Glomerular visceral epithelial cell (primary cell): ENCODE data around the gene GAREM1.

Experiments used
- DNase-seq: peaks from one replicate; pipeline ENCODE4 v3.0.0-alpha.2; 2016; ENCODE audit errors: extremely low spot score

Gene GAREM1

DNA sequence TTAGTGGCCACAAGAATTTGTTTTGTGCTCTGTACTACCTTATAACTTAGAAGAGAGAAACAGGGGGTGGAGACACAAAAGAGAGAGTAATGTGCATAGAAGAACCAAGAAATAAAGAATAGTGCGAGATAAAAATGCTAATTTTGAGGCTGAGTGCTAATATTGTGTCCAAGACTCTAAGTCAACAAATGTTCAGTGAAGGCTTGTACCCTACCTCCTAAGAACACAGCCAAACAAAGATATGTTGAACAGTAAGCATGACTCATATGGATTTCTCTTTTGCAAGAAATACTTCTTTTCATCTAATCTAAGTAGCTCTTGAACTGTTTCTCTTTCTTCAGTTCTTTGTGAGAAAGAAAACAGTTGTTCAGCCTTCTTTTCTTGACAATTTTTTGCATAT, 45.2 kb downstream of the GAREM1 start:
- DNase-seq, result no peak

GRCh38 chr18:32424696-32425095, 46.0 kb downstream of the GAREM1 start:
- DNase-seq, result no peak

DNA sequence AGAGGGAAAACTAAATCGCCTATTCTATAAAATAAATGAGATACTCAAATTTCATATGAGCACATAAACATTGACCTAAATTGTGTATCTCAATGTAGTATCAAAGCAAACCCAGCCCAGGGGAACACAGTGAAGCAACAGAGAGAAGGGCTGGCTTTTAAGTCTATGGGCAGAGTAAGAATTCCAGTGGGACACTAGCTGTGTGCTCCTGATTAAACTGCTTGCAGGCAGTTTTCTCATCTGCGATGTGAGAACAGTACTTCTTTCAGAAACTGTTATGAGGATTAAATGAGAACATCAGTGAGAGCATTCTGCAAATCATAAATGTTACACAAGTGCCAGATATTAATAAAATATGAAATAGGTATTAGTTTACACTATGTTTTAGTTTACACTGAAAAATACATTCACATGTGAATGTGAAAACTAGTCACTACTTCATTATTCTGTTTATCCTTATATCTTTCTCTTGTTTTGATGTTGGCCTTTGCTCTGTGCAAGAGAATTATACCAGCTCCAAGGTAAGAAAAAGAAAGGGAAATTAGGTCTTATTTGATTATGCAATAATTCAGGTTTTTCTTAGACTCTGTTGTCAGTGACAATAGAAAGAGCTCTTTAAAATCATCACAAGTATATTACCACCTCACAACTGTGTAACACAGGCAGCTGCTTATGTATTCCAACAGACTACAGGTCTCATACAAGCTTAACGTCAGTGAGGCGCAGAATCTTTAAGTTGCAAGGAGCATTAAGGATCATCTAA, 47.5 kb downstream of the GAREM1 start:
- DNase-seq, result no peak

GRCh38 chr18:32422201-32422600, 48.5 kb downstream of the GAREM1 start:
- no peak for DNase-seq

GRCh38 chr18:32420084-32420750, 50.5 kb downstream of the GAREM1 start:
- DNase-seq, result no peak

DNA sequence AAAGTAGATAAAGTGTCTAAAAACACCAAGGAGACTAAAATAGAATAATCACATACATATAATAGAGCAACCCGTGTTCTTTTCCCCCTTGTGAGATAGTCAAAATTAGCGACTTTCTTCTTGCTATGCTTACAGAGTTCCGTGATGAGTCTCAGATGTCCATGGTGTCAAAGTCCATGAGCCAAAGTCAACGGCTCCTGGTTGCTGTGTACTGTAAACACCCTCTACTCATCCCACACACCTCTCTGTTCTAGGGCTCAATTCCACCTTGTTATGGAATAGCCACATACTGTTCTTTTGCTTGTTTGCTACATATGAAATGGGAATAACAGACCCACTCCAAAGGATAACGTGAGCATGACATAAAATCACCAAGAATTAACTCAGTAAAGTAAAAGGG, 52.5 kb downstream of the GAREM1 start:
- no peak for DNase-seq

DNA sequence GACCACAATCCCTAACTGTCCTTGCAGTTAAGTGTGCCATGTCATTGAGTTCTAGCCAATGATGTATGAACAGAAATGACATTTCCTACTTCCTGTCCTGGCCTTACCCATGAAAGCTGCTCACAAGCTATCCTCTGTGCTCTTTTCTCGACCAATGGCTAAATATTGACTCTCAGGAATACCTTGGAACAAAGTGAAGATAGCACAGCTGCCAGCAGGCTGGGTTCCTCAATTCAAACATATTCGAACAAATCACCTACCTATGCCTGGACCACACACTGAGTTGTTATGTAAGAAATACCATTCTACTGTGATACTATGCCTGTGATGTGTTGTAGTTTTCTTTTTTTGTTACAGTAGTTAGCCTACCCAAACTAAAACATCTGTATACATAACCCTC, 65.1 kb downstream of the GAREM1 start:
- DNase-seq, result no peak

- DNase-seq, result no peak
These were observed 69.1 kb downstream of the GAREM1 start for GRCh38 chr18:32401621-32402020.

DNA sequence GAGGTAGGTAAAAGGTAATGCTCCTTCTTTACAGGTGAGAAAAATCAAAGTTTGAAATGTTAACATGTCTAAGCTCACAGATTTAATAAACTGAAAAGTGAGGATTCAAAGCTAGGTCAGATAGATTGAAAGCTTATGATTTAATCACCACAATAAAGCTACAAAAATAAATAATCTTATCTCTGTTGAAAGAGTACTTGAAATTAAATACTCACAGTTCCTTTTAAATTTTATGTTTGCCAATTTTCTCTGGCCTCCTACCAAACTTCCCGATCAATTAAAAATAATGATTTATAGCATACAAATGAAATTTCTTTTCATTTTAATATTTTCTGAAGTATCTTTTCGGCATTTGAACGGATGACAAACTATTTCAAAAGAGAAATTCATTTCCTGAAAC, 77.3 kb downstream of the GAREM1 start:
- no peak for DNase-seq

DNA sequence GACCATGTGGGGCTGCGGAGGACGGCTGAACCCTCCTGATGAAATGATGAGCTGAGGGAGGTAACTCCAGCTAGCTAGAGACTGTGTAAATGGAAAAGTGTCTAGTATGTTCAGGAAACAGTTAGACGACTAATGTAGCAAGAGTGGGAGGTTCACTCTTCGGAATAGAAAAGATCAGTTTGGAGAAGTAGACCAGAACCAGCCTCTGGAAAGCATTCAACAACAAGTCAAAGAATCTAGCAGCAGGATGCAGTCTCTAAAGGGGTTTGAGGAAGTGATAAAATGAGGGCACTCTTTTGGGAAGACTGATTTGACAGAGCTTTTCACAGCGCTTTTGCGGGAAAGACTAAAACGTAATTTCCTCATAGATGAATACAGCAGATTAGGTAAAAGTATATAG, 79.6 kb downstream of the GAREM1 start:
- no peak for DNase-seq

DNA sequence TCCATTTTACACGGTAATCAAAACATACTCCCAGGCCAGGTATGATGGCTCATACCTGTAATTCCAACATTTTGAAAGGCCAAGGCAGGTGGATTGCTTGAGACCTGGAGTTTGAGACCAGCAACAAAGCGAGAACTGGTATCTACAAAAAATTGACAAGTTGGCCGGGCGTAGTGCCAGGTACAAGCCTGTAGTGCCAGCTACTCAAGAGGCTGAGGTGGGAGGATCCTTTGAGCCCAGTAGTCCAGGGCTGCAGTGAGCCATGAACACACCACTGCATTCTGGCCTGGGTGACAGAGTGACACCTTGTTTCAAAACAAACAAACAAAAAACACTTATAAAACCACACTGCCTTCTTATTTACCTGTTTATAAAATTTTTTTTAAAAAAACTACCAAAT, 80.8 kb downstream of the GAREM1 start:
- no peak for DNase-seq

GRCh38 chr18:32389191-32389590, 81.5 kb downstream of the GAREM1 start:
- no peak for DNase-seq

DNA sequence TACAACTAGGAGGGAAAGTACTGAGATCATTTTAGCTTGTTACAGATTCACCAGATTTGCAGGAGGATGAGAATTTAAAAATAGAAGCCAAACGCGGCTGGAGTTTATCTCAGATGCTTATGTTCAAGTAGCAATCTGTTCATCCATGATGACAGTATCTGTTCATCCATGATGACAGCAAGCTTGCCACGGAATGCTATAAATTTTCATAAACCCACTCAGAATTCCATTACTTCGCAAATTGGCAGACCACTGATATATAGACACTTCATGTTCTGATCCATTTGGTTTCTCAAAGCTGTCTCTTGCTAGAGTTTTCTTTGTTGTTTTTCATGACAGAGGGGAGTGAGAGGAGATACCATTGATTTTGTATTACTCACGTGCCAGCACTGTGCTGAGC, 84.2 kb downstream of the GAREM1 start:
- no peak for DNase-seq

GRCh38 chr18:32383050-32383819, 87.4 kb downstream of the GAREM1 start:
- peak; percentile 42 for DNase-seq

DNA sequence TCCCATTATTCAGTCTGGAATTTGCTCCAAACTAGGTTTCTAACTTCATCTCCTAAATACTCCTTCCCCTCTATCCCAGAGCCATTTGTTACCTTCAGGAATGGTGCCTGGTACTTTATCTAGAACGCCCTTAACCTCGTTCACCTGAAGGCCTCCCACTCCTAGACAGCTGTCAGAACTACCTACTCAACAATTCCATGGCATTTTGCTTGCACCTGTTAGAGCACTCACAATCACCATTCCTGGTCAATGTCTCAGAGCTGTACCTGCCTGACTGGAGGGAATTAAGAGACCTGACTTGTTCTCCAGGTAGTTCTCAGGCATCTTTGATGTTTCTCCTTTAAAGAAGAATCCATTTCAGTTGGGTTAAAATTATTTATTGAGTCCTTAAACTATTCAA, 88.9 kb downstream of the GAREM1 start:
- no peak for DNase-seq

DNA sequence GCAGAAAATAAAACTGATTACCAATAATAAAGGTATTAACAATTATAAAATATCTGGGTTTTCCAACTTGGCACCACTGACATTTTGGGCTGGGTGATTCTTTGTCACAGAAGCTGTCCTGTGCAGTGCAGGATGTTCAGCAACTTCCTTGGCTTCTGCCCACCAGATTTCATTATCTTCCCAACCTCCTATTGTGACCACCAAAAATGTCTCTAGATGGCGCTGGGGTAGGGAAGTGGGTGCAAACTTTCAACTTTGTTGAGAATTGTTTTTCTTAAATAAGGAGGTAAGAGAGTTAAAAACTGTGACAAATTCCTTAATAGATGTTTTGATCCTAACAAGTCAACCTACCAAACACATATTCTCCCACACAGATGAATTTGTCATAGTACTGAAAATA, 90.1 kb downstream of the GAREM1 start:
- DNase-seq, result no peak

DNA sequence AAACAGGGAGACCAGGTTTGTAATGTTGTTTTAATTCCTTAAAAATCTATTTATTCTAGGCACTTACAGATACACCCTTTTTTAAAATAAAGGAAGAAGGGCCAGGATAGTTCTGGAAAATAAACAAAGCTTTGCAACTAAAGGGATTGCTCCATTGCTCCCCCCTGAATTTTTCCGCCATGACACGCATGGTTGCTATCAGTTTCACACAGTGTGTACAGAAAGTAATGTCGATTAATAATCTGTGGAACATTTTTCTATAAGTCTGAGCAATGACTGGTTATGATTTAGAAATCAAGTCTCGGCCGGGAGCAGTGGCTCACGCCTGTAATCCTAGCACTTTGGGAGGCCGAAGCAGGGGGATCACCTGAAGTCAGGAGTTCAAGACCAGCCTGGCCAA, 90.8 kb downstream of the GAREM1 start:
- DNase-seq, result no peak

- no peak for DNase-seq
These were observed 92.0 kb downstream of the GAREM1 start for GRCh38 chr18:32378705-32379104.

DNA sequence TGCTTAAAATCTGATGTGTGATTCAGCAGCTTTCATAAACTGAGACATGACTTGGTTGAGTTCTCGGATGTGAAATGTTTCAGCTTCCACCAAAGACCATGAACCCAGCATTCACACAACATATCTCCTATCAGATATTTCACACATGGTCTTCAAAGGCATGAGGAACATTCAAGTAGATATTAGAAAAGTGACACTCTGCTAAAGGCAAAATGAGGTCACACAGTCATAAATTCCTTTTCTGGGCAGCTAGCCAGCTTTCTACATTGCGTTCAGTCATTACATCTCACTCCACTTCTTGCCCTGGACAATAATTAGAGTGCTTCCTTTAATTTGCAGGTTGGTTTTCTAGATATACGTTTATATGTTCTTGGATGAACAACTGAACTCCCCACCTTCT, 96.7 kb downstream of the GAREM1 start:
- DNase-seq, result peak; percentile 38

DNA sequence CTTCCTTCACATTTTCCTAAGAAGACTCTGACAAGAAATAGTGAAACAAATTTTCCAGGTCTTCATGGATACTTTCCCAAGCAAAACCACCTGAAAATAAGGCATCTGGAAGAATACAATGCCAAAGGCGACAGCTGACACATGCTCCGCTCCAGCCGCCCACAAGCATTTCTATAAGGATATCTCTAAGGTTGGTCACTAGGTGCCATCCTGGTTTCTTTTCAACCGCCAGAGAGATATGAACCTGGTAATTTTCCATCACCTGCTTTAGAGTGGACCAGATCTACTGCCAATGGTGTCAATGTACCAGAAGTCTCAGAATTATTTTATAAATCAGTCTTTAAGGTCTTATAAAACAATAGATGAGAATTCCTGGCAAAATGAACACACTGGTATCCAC, 97.2 kb downstream of the GAREM1 start:
- DNase-seq, result no peak

DNA sequence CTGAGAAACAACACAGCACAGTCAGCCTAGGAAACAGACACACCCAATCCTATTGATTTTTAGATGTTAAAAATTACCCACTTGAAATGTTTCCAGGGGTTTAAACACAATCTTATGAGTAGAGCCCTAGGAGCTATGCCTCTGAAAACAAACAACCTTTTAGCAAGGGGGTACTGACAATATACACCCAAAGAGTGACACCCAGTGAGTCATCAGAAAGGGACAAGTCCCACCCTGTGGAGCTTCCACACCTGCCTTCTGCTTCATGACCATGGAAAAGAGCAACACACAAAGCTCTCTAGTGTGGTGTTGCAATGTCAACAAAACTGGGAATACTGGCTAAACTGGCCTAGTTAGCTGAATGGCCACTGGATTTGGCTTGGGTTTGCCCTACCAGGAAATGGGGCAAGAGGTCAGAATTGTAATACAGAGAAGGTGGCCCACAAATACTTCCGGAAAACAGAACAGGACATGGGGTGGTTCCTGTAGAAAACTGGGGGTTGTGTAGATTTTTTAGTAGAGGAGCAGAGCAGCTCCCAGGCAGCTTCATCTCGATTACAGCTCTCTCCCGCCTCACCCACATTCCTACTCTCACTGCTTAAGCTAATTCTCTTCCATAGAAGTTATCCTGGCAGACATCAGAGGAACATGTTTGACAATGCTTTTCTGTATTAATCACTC, 98.2 kb downstream of the GAREM1 start:
- no peak for DNase-seq

GRCh38 chr18:32372047-32372380, 98.7 kb downstream of the GAREM1 start:
- no peak for DNase-seq
